WTC11 (cell line): ENCODE results near the gene SLC26A5. TPM values are rescaled to one million over a fixed set of nuclear protein-coding genes. Genes with fewer than 3 reads are reported as not detected.

ENCODE experiments used
- ATAC-seq: fragments of 200-7000 bp; cut with Tn5 transposase; 2 replicates; pipeline ENCODE4 v1.10.0; 2021; ENCODE audit warnings: mild to moderate bottlenecking, moderate library complexity
- CTCF ChIA-PET: fragments of 300-600 bp; sonication (Branson Sonifier 250); formaldehyde crosslinking; loops from one replicate; lab custom pipeline; 2021; ENCODE audit warnings: antibody characterized with exemption; lab: Charles Lee
- POLR2A ChIA-PET: fragments of 350-600 bp; sonication (Branson Sonifier 250); formaldehyde crosslinking; loops from one replicate; lab custom pipeline; 2021; ENCODE audit warnings: antibody characterized with exemption; lab: Charles Lee
- DNase-seq: peaks from one replicate; pipeline ENCODE4 v3.0.0; 2021; ENCODE audit warnings: low spot score
- H3K27ac Mint-ChIP-seq: 2 replicates; pipeline ENCODE4 v1.8.0; 2021; ENCODE audit warnings: mixed read lengths
- H3K27me3 Mint-ChIP-seq: 2 replicates; pipeline ENCODE4 v1.8.0; 2021; ENCODE audit warnings: low read depth, mild to moderate bottlenecking, moderate library complexity, mixed read lengths
- H3K36me3 Mint-ChIP-seq: 2 replicates; pipeline ENCODE4 v1.8.0; 2021; ENCODE audit warnings: mixed read lengths
- H3K4me1 Mint-ChIP-seq: 2 replicates; pipeline ENCODE4 v1.8.0; 2022; ENCODE audit warnings: mixed read lengths
- H3K4me3 Mint-ChIP-seq: 2 replicates; pipeline ENCODE4 v1.8.0; 2021; ENCODE audit warnings: mild to moderate bottlenecking, moderate library complexity, mixed read lengths
- H3K9me3 Mint-ChIP-seq: 2 replicates; pipeline ENCODE4 v1.8.0; 2021; ENCODE audit warnings: mixed read lengths
- ATF1 ChIP-seq: sonication (generic); formaldehyde crosslinking; IDR thresholded peaks from 2 replicates; pipeline ENCODE4 v1.8.1; 2023; ENCODE audit warnings: mild to moderate bottlenecking, moderate library complexity, missing genetic modification reagents
- CDX4 ChIP-seq: fragments of 250-450 bp; sonication (Bioruptor Pico); IDR thresholded peaks from 2 replicates; pipeline ENCODE4 v1.9.0; 2021; ENCODE audit warnings: moderate library complexity, mild to moderate bottlenecking, inconsistent platforms, borderline replicate concordance
- CREB1 ChIP-seq: sonication (generic); formaldehyde crosslinking; IDR thresholded peaks from 2 replicates; pipeline ENCODE4 v1.8.0; 2023; ENCODE audit warnings: mild to moderate bottlenecking, missing genetic modification reagents
- CREM ChIP-seq: sonication (generic); formaldehyde crosslinking; IDR thresholded peaks from 2 replicates; pipeline ENCODE4 v1.8.1; 2022; ENCODE audit warnings: mild to moderate bottlenecking, missing genetic modification reagents, moderate library complexity
- E2F4 ChIP-seq: sonication (generic); formaldehyde crosslinking; IDR thresholded peaks from 2 replicates; pipeline ENCODE4 v1.8.1; 2022; ENCODE audit warnings: low read depth, mild to moderate bottlenecking, moderate library complexity, missing genetic modification reagents, borderline replicate concordance
- FOXP1 ChIP-seq: sonication (generic); formaldehyde crosslinking; IDR thresholded peaks from 2 replicates; pipeline ENCODE4 v1.8.0; 2022; ENCODE audit warnings: missing genetic modification reagents, mild to moderate bottlenecking, moderate library complexity, borderline replicate concordance
- GABPB1 ChIP-seq: sonication (generic); formaldehyde crosslinking; IDR thresholded peaks from 2 replicates; pipeline ENCODE4 v1.8.1; 2023; ENCODE audit warnings: mild to moderate bottlenecking, missing genetic modification reagents
- GTF2I ChIP-seq: fragments of 250-450 bp; sonication (Bioruptor Pico); conservative IDR thresholded peaks from 2 replicates; pipeline ENCODE4 v1.4.0; 2021; ENCODE audit warnings: mild to moderate bottlenecking
- HMGA2 ChIP-seq: fragments of 250-450 bp; sonication (Bioruptor Pico); IDR thresholded peaks from 2 replicates; pipeline ENCODE4 v1.4.0; 2021; ENCODE audit warnings: mild to moderate bottlenecking, moderate library complexity
- IRF1 ChIP-seq: sonication (generic); formaldehyde crosslinking; IDR thresholded peaks from 2 replicates; pipeline ENCODE4 v1.8.0; 2023; ENCODE audit warnings: missing genetic modification reagents
- IRF2 ChIP-seq: sonication (generic); formaldehyde crosslinking; IDR thresholded peaks from 2 replicates; pipeline ENCODE4 v1.8.0; 2022; ENCODE audit warnings: low read depth, missing genetic modification reagents, borderline replicate concordance
- JAZF1 ChIP-seq: fragments of 250-450 bp; sonication (Bioruptor Pico); IDR thresholded peaks from 2 replicates; pipeline ENCODE4 v1.9.0; 2021; ENCODE audit warnings: moderate library complexity, mild to moderate bottlenecking, inconsistent platforms
- NFE2L1 ChIP-seq: sonication (generic); formaldehyde crosslinking; IDR thresholded peaks from 2 replicates; pipeline ENCODE4 v1.8.1; 2023; ENCODE audit warnings: missing genetic modification reagents
- NFYB ChIP-seq: sonication (generic); formaldehyde crosslinking; conservative IDR thresholded peaks from 2 replicates; pipeline ENCODE4 v1.8.0; 2022; ENCODE audit warnings: low read depth, missing genetic modification reagents
- NR1H2 ChIP-seq: sonication (generic); formaldehyde crosslinking; IDR thresholded peaks from 2 replicates; pipeline ENCODE4 v1.9.0; 2021; ENCODE audit warnings: mild to moderate bottlenecking, moderate library complexity, missing genetic modification reagents
- RELA ChIP-seq: sonication (generic); formaldehyde crosslinking; IDR thresholded peaks from 2 replicates; pipeline ENCODE4 v1.8.1; 2022; ENCODE audit warnings: missing genetic modification reagents, mild to moderate bottlenecking, borderline replicate concordance
- SMAD4 ChIP-seq: sonication (generic); formaldehyde crosslinking; IDR thresholded peaks from 2 replicates; pipeline ENCODE4 v1.8.0; 2022; ENCODE audit warnings: mild to moderate bottlenecking, missing genetic modification reagents
- SOX15 ChIP-seq: fragments of 250-450 bp; sonication (Bioruptor Pico); IDR thresholded peaks from 2 replicates; pipeline ENCODE4 v1.9.0; 2021; ENCODE audit warnings: mild to moderate bottlenecking
- TCF7 ChIP-seq: sonication (generic); formaldehyde crosslinking; IDR thresholded peaks from 2 replicates; pipeline ENCODE4 v1.8.0; 2022; ENCODE audit warnings: mild to moderate bottlenecking, low read depth, missing genetic modification reagents, moderate library complexity
- TP53 ChIP-seq: sonication (generic); formaldehyde crosslinking; IDR thresholded peaks from 2 replicates; pipeline ENCODE4 v1.8.1; 2023; ENCODE audit warnings: mild to moderate bottlenecking, missing genetic modification reagents
- ZNF138 ChIP-seq: sonication (generic); formaldehyde crosslinking; conservative IDR thresholded peaks from 2 replicates; pipeline ENCODE4 v1.8.1; 2022; ENCODE audit warnings: mild to moderate bottlenecking, moderate library complexity, missing genetic modification reagents
- ZNF219 ChIP-seq: sonication (generic); formaldehyde crosslinking; IDR thresholded peaks from 2 replicates; pipeline ENCODE4 v1.8.0; 2023; ENCODE audit warnings: missing genetic modification reagents, mild to moderate bottlenecking, borderline replicate concordance
- ZNF317 ChIP-seq: sonication (generic); formaldehyde crosslinking; IDR thresholded peaks from 2 replicates; pipeline ENCODE4 v1.8.1; 2023; ENCODE audit warnings: low read depth, mild to moderate bottlenecking, moderate library complexity, missing genetic modification reagents, borderline replicate concordance
- total RNA-seq: library from RNA; stranded (reverse); gene quantifications from 3 replicates; pipeline ENCODE4 v1.2.3, GENCODE V29; 2021
- TF ChIP-seq, protein P1 (sequence below): sonication (generic); formaldehyde crosslinking; IDR thresholded peaks from 2 replicates; pipeline ENCODE4 v1.8.0; 2022; ENCODE audit warnings: mild to moderate bottlenecking, missing genetic modification reagents
- TF ChIP-seq, protein P2 (sequence below): fragments of 250-450 bp; sonication (Bioruptor Pico); IDR thresholded peaks from 2 replicates; pipeline ENCODE4 v1.9.0; 2021; ENCODE audit warnings: mild to moderate bottlenecking
- TF ChIP-seq, protein P3 (sequence below): sonication (generic); formaldehyde crosslinking; IDR thresholded peaks from 2 replicates; pipeline ENCODE4 v1.8.1; 2023; ENCODE audit warnings: mild to moderate bottlenecking, missing genetic modification reagents

SLC26A5 gene
- total RNA-seq, 1 experiment from 2014 or later, result 0.15 TPM

DNA sequence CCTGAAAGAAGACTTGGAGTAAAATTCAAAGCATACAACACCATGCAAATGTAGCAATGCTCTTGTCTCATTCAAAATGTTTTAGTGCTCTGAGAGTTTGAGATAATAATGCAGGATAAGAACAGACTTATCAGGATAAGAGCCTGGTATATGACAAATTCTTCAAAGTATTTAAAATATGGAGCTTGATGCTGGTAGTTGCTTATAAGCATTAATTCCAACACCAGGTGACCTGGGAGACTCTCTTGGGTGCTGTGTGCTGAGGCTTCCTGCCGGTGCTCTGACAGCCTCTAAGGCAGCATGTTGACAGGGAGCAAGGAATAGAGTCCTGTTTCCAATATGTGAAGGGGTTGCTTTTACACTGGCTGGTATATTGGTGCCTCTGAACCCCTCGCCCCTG is 34.8 kb upstream of the SLC26A5 start:
- H3K27ac Mint-ChIP-seq, result no peak overlapping the region
- TF ChIP-seq HMGA2 (CRISPR knock-in tag) (no peak), TCF7 (CRISPR knock-in tag) (no peak), CDX4 (CRISPR knock-in tag) (no peak), GTF2I (CRISPR knock-in tag) (no peak), JAZF1 (CRISPR knock-in tag) (no peak), NFYB (CRISPR knock-in tag) (no peak), RELA (no peak), ZNF317 (CRISPR knock-in tag) (no peak), NFE2L1 (CRISPR knock-in tag) (no peak), E2F4 (CRISPR knock-in tag) (no peak), TP53 (CRISPR knock-in tag) (no peak), CREM (CRISPR knock-in tag) (no peak)
- DNase-seq (no peak), ATAC-seq (no peak)
- H3K27me3 Mint-ChIP-seq, result no peaks in the 10 kb centered on the region
- ChIA-PET CTCF (no interaction called here), POLR2A (no interaction called here)
- H3K4me1 Mint-ChIP-seq, result no peaks in the 10 kb centered on the region
- no peak overlapping the region for H3K4me3 Mint-ChIP-seq
- H3K9me3 Mint-ChIP-seq, result no peaks in the 10 kb centered on the region
- H3K36me3 Mint-ChIP-seq, result no peaks in the 10 kb centered on the region

- ChIA-PET POLR2A (no interaction called here), CTCF (no interaction called here)
- no peak overlapping the region for H3K4me3 Mint-ChIP-seq
- no peaks in the 10 kb centered on the region for H3K9me3 Mint-ChIP-seq
- ATAC-seq, result no peak
- no peak overlapping the region for H3K27ac Mint-ChIP-seq
- H3K36me3 Mint-ChIP-seq, result no peaks in the 10 kb centered on the region
- no peaks in the 10 kb centered on the region for H3K4me1 Mint-ChIP-seq
- DNase-seq, result no peak
- H3K27me3 Mint-ChIP-seq, result no peaks in the 10 kb centered on the region
- TF ChIP-seq SOX15 (CRISPR knock-in tag) (no peak), ZNF138 (CRISPR knock-in tag) (no peak), SMAD4 (CRISPR knock-in tag) (no peak), IRF1 (no peak), IRF2 (CRISPR knock-in tag) (no peak), TP53 (CRISPR knock-in tag) (no peak), CDX4 (CRISPR knock-in tag) (no peak), FOXP1 (CRISPR knock-in tag) (no peak), ATF1 (no peak), ZNF219 (CRISPR knock-in tag) (no peak), TCF7 (CRISPR knock-in tag) (no peak), GABPB1 (CRISPR knock-in tag) (no peak), CREB1 (no peak), NR1H2 (no peak)
- TF ChIP-seq, protein P1, sequence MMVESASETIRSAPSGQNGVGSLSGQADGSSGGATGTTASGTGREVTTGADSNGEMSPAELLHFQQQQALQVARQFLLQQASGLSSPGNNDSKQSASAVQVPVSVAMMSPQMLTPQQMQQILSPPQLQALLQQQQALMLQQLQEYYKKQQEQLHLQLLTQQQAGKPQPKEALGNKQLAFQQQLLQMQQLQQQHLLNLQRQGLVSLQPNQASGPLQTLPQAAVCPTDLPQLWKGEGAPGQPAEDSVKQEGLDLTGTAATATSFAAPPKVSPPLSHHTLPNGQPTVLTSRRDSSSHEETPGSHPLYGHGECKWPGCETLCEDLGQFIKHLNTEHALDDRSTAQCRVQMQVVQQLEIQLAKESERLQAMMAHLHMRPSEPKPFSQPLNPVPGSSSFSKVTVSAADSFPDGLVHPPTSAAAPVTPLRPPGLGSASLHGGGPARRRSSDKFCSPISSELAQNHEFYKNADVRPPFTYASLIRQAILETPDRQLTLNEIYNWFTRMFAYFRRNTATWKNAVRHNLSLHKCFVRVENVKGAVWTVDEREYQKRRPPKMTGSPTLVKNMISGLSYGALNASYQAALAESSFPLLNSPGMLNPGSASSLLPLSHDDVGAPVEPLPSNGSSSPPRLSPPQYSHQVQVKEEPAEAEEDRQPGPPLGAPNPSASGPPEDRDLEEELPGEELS, result no peak
- TF ChIP-seq, protein P2, sequence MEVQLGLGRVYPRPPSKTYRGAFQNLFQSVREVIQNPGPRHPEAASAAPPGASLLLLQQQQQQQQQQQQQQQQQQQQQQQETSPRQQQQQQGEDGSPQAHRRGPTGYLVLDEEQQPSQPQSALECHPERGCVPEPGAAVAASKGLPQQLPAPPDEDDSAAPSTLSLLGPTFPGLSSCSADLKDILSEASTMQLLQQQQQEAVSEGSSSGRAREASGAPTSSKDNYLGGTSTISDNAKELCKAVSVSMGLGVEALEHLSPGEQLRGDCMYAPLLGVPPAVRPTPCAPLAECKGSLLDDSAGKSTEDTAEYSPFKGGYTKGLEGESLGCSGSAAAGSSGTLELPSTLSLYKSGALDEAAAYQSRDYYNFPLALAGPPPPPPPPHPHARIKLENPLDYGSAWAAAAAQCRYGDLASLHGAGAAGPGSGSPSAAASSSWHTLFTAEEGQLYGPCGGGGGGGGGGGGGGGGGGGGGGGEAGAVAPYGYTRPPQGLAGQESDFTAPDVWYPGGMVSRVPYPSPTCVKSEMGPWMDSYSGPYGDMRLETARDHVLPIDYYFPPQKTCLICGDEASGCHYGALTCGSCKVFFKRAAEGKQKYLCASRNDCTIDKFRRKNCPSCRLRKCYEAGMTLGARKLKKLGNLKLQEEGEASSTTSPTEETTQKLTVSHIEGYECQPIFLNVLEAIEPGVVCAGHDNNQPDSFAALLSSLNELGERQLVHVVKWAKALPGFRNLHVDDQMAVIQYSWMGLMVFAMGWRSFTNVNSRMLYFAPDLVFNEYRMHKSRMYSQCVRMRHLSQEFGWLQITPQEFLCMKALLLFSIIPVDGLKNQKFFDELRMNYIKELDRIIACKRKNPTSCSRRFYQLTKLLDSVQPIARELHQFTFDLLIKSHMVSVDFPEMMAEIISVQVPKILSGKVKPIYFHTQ, result no peak
- TF ChIP-seq, protein P3, sequence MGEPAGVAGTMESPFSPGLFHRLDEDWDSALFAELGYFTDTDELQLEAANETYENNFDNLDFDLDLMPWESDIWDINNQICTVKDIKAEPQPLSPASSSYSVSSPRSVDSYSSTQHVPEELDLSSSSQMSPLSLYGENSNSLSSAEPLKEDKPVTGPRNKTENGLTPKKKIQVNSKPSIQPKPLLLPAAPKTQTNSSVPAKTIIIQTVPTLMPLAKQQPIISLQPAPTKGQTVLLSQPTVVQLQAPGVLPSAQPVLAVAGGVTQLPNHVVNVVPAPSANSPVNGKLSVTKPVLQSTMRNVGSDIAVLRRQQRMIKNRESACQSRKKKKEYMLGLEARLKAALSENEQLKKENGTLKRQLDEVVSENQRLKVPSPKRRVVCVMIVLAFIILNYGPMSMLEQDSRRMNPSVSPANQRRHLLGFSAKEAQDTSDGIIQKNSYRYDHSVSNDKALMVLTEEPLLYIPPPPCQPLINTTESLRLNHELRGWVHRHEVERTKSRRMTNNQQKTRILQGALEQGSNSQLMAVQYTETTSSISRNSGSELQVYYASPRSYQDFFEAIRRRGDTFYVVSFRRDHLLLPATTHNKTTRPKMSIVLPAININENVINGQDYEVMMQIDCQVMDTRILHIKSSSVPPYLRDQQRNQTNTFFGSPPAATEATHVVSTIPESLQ (CRISPR knock-in tag), result no peak
These were observed 28.9 kb upstream of the SLC26A5 start for GRCh38 chr7:103474956-103475355.
